Natural killer cell (primary cell): Measurements from ENCODE around the gene ACTR2. TPM values are rescaled to one million over a fixed set of nuclear protein-coding genes. Genes with fewer than 3 reads are reported as not detected.
"Not testable (repeated sequence)": the region's sequence is repeated elsewhere in the genome, so short reads cannot be mapped to it uniquely, and the experiment has no call there.

Source experiments
- ATAC-seq, 3 donors: fragments of 150-1000 bp in 2 of 3; fragments of 200-7000 bp in 1 of 3; cut with Tn5 transposase; 1 replicate in 1 of 3; 2 replicates in 2 of 3; pipeline ENCODE4 v1.10.0; 2021; ENCODE audit warnings: mild to moderate bottlenecking in 2 of 3, moderate library complexity in 2 of 3
- DNase-seq, 2 donors: peaks; one replicate each; pipeline versions ENCODE4 v3.0.0 to v3.0.0-alpha.2; 2013 to 2021; ENCODE audit warnings: mixed read lengths in 1 of 2
- H3K27ac ChIP-seq: one replicate; pipeline ENCODE4 v1.5.1; 2013; ENCODE audit warnings: mild to moderate bottlenecking, low read length
- H3K27me3 ChIP-seq: one replicate; pipeline ENCODE4 v1.6.1; 2013; ENCODE audit warnings: low read length; ENCODE audit not compliant: control insufficient read depth, insufficient read depth
- H3K36me3 ChIP-seq: one replicate; pipeline ENCODE4 v1.6.1; 2013; ENCODE audit warnings: low read length; ENCODE audit not compliant: control insufficient read depth, insufficient read depth
- H3K4me1 ChIP-seq: one replicate; pipeline ENCODE4 v1.6.1; 2013; ENCODE audit warnings: low read length; ENCODE audit not compliant: control insufficient read depth, insufficient read depth
- H3K4me3 ChIP-seq: one replicate; pipeline ENCODE4 v1.5.1; 2013; ENCODE audit warnings: low read length
- H3K9me3 ChIP-seq: one replicate; pipeline ENCODE4 v1.6.1; 2013; ENCODE audit warnings: low read length; ENCODE audit not compliant: control insufficient read depth, insufficient read depth
- H3K27ac Mint-ChIP-seq, 2 donors: one replicate each; pipeline ENCODE4 v1.8.0; 2022; ENCODE audit warnings: mild to moderate bottlenecking in 2 of 2, mixed read lengths in 2 of 2, moderate library complexity in 1 of 2
- H3K27me3 Mint-ChIP-seq, 2 donors: one replicate each; pipeline ENCODE4 v1.8.0; 2022; ENCODE audit warnings: low read depth in 2 of 2, mixed read lengths in 2 of 2
- H3K36me3 Mint-ChIP-seq: one replicate; pipeline ENCODE4 v1.8.0; 2022; ENCODE audit warnings: mixed read lengths
- H3K4me1 Mint-ChIP-seq, 2 donors: one replicate each; pipeline ENCODE4 v1.8.0; 2022; ENCODE audit warnings: mixed read lengths in 2 of 2
- H3K4me3 Mint-ChIP-seq: one replicate; pipeline ENCODE4 v1.8.0; 2022; ENCODE audit warnings: mild to moderate bottlenecking, moderate library complexity, mixed read lengths
- H3K9me3 Mint-ChIP-seq, 2 donors: one replicate each; pipeline ENCODE4 v1.8.0; 2022; ENCODE audit warnings: mixed read lengths in 2 of 2
- CTCF ChIP-seq: fragments of 200-600 bp; IDR thresholded peaks from one replicate; pipeline ENCODE4 v1.8.0; 2022; ENCODE audit warnings: antibody characterized with exemption
- WGBS: methylation state at CpG from one replicate; pipeline ENCODE4 v1.1.7; 2013; ENCODE audit warnings: missing lambda C conversion rate; ENCODE audit not compliant: insufficient coverage; 5-methylcytosine and 5-hydroxymethylcytosine counted together
- intact Hi-C: fragments of 100-400 bp; cut with micrococcal nuclease; formaldehyde crosslinking; loops from one replicate; pipeline ENCODE4 v1.14.2; 2022
- total RNA-seq, 4 donors: library from RNA; stranded (reverse); fragments of 120-200 nt in 1 of 4; gene quantifications; one replicate each; pipeline versions ENCODE4 v1.2.3 to v1.2.4, GENCODE V29; 2013 to 2022

Gene ACTR2
- total RNA-seq, 3 donors from 2014 or later (not counting 1 experiment from before 2014, with no cell fraction given) = 346 to 404 (median 403) TPM

- intact Hi-C loops = no loop called here
- no peak overlapping the region for H3K4me3 Mint-ChIP-seq
- no peak for TF ChIP-seq CTCF
- ATAC-seq (no peak), DNase-seq (no peak)
- Histone ChIP-seq H3K27ac (no peak overlapping the region), H3K4me3 (no peak overlapping the region), H3K4me1 (no peaks in the 10 kb centered on the region), H3K27me3 (no peaks in the 10 kb centered on the region), H3K36me3 (peaks cover 59% of the 10 kb centered on the region), H3K9me3 (no peaks in the 10 kb centered on the region)
- H3K4me1 Mint-ChIP-seq = peaks cover 24 to 33% of the 10 kb centered on the region in 2 donors
- H3K27ac Mint-ChIP-seq = peak overlapping the region; percentile 42
- no peaks in the 10 kb centered on the region for H3K9me3 Mint-ChIP-seq
- H3K36me3 Mint-ChIP-seq = peaks cover 6% of the 10 kb centered on the region
- H3K27me3 Mint-ChIP-seq = no peaks in the 10 kb centered on the region
Observed at GRCh38 chr2:65252640-65253039, 25.0 kb downstream of the ACTR2 start.

- Histone ChIP-seq H3K27ac (no peak overlapping the region), H3K4me1 (no peaks in the 10 kb centered on the region), H3K4me3 (no peak overlapping the region), H3K9me3 (no peaks in the 10 kb centered on the region), H3K27me3 (no peaks in the 10 kb centered on the region), H3K36me3 (peaks cover 65% of the 10 kb centered on the region)
- intact Hi-C loops = no loop called here
- peaks cover 17 to 26% of the 10 kb centered on the region in 2 donors for H3K4me1 Mint-ChIP-seq
- no peak for DNase-seq
- no peaks in the 10 kb centered on the region for H3K27me3 Mint-ChIP-seq
- no peaks in the 10 kb centered on the region for H3K9me3 Mint-ChIP-seq
- no peak overlapping the region for H3K4me3 Mint-ChIP-seq
- ATAC-seq = no peak
- peak overlapping the region in 1 of 2 donors; percentile 53 for H3K27ac Mint-ChIP-seq
- no peak for TF ChIP-seq CTCF
- WGBS = 91% methylated on average over 5 of the region's 6 CpGs
- H3K36me3 Mint-ChIP-seq = peaks cover 6% of the 10 kb centered on the region
Observed at GRCh38 chr2:65255356-65255755, 27.7 kb downstream of the ACTR2 start.

- H3K4me1 Mint-ChIP-seq = peaks cover 17 to 26% of the 10 kb centered on the region in 2 donors
- DNase-seq (no peak), ATAC-seq (no peak)
- H3K36me3 ChIP-seq = peaks cover 65% of the 10 kb centered on the region
- no peaks in the 10 kb centered on the region for H3K9me3 ChIP-seq
- intact Hi-C loops = no loop called here
- H3K4me3 Mint-ChIP-seq = no peak overlapping the region
- 80% methylated on average over 1 of the region's 1 CpG for WGBS
- H3K27ac Mint-ChIP-seq = peak overlapping the region in 1 of 2 donors; percentile 53
- H3K36me3 Mint-ChIP-seq = peaks cover 6% of the 10 kb centered on the region
- no peak overlapping the region for H3K27ac ChIP-seq
- TF ChIP-seq CTCF = peak; percentile 9
- H3K27me3 ChIP-seq = no peaks in the 10 kb centered on the region
- H3K4me1 ChIP-seq = no peaks in the 10 kb centered on the region
- H3K27me3 Mint-ChIP-seq = no peaks in the 10 kb centered on the region
- no peak overlapping the region for H3K4me3 ChIP-seq
- H3K9me3 Mint-ChIP-seq = no peaks in the 10 kb centered on the region
Observed at GRCh38 chr2:65256054-65256453, 28.4 kb downstream of the ACTR2 start.

- H3K27ac ChIP-seq, H3K4me3 ChIP-seq, DNase-seq, H3K36me3 Mint-ChIP-seq, intact Hi-C loops, H3K9me3 Mint-ChIP-seq, H3K9me3 ChIP-seq, H3K4me3 Mint-ChIP-seq, H3K27me3 Mint-ChIP-seq, H3K27me3 ChIP-seq, H3K4me1 ChIP-seq, ATAC-seq: not testable (repeated sequence)
- Mint-ChIP-seq H3K4me1 (peaks cover 17 to 26% of the 10 kb centered on the region in 2 donors), H3K27ac (peak overlapping the region; percentile 47 to 55)
- peaks cover 67% of the 10 kb centered on the region for H3K36me3 ChIP-seq
Observed at GRCh38 chr2:65257866-65258265, 30.2 kb downstream of the ACTR2 start.
